GM23338 (cell line): ENCODE data around the gene IQSEC3. TPM values are rescaled to one million over a fixed set of nuclear protein-coding genes. Genes with fewer than 3 reads are reported as not detected.

Experiments used
- ATAC-seq: fragments of 200-7000 bp; cut with Tn5 transposase; 3 replicates; pipeline ENCODE4 v1.9.1; 2020
- DNase-seq: peaks from one replicate; pipeline ENCODE4 v3.0.0-alpha.2; 2015; ENCODE audit warnings: low spot score
- H2AFZ ChIP-seq: fragments of 200-600 bp; sonication (generic); 2 replicates; pipeline ENCODE4 v1.8.0; 2016; ENCODE audit warnings: antibody characterized with exemption, mild to moderate bottlenecking, moderate library complexity
- H3F3A ChIP-seq: fragments of 200-600 bp; sonication (generic); replicated peaks from 2 replicates; pipeline ENCODE4 v1.8.0; 2017; ENCODE audit warnings: antibody characterized with exemption, mixed run types, low read depth
- H3K27ac ChIP-seq: fragments of 200-600 bp; sonication (generic); 2 replicates; pipeline ENCODE4 v1.6.1; 2016; ENCODE audit warnings: low read depth
- H3K27me3 ChIP-seq: fragments of 200-600 bp; sonication (generic); 2 replicates; pipeline ENCODE4 v1.8.0; 2016; ENCODE audit warnings: mild to moderate bottlenecking, mixed run types, moderate library complexity; ENCODE audit not compliant: insufficient read depth
- H3K36me3 ChIP-seq: fragments of 200-600 bp; sonication (generic); 2 replicates; pipeline ENCODE4 v1.8.0; 2016; ENCODE audit warnings: mild to moderate bottlenecking; ENCODE audit not compliant: insufficient read depth
- H3K4me1 ChIP-seq: fragments of 200-600 bp; sonication (generic); 2 replicates; pipeline ENCODE4 v1.8.0; 2016; ENCODE audit warnings: mild to moderate bottlenecking, moderate library complexity; ENCODE audit not compliant: insufficient read depth
- H3K4me2 ChIP-seq: fragments of 200-600 bp; sonication (generic); 2 replicates; pipeline ENCODE4 v1.7.1; 2017; ENCODE audit warnings: mixed run types
- H3K4me3 ChIP-seq: fragments of 200-600 bp; sonication (generic); 2 replicates; pipeline ENCODE4 v1.6.1; 2016; ENCODE audit warnings: mixed run types
- H3K79me2 ChIP-seq: fragments of 200-600 bp; sonication (generic); replicated peaks from 2 replicates; pipeline ENCODE4 v1.8.0; 2017; ENCODE audit warnings: mild to moderate bottlenecking; ENCODE audit not compliant: insufficient read depth
- H3K9me2 ChIP-seq: fragments of 200-600 bp; sonication (generic); 2 replicates; pipeline ENCODE4 v1.8.0; 2017; ENCODE audit not compliant: insufficient read depth
- H4K20me1 ChIP-seq: fragments of 200-600 bp; sonication (generic); replicated peaks from 2 replicates; pipeline ENCODE4 v1.8.0; 2017; ENCODE audit warnings: mild to moderate bottlenecking; ENCODE audit not compliant: insufficient read depth
- H3K27ac Mint-ChIP-seq: 2 replicates; pipeline ENCODE4 v1.8.0; 2020; ENCODE audit warnings: inconsistent platforms, mild to moderate bottlenecking, moderate library complexity, mixed read lengths
- H3K27me3 Mint-ChIP-seq: 3 replicates; pipeline ENCODE4 v1.8.0; 2022; ENCODE audit warnings: low read depth, mild to moderate bottlenecking, moderate library complexity, mixed read lengths, inconsistent platforms; ENCODE audit not compliant: insufficient read depth, poor library complexity
- H3K36me3 Mint-ChIP-seq: 3 replicates; pipeline ENCODE4 v1.8.0; 2021; ENCODE audit warnings: low read depth, mild to moderate bottlenecking, inconsistent platforms, moderate library complexity, mixed read lengths
- H3K4me1 Mint-ChIP-seq: 3 replicates; pipeline ENCODE4 v1.8.0; 2020; ENCODE audit warnings: mild to moderate bottlenecking, inconsistent platforms, mixed read lengths
- H3K4me3 Mint-ChIP-seq: 3 replicates; pipeline ENCODE4 v1.8.0; 2021; ENCODE audit warnings: moderate library complexity, mild to moderate bottlenecking, inconsistent platforms, mixed read lengths
- H3K9me3 Mint-ChIP-seq: 3 replicates; pipeline ENCODE4 v1.8.0; 2020; ENCODE audit warnings: moderate library complexity, mild to moderate bottlenecking, inconsistent platforms, mixed read lengths
- CREB1 ChIP-seq: fragments of 250-450 bp; sonication (Bioruptor Pico); IDR thresholded peaks from 2 replicates; pipeline ENCODE4 v1.5.0; 2020; ENCODE audit warnings: low read depth, mild to moderate bottlenecking, moderate library complexity
- EZH2 ChIP-seq: fragments of 200-600 bp; sonication (generic); IDR thresholded peaks from one replicate; pipeline ENCODE4 v1.8.0; 2017; ENCODE audit warnings: antibody characterized with exemption, mild to moderate bottlenecking, low read depth; ENCODE audit not compliant: unreplicated experiment
- EZH2phosphoT487 ChIP-seq: fragments of 200-600 bp; sonication (generic); IDR thresholded peaks from one replicate; pipeline ENCODE4 v1.8.1; 2018; ENCODE audit warnings: antibody characterized with exemption; ENCODE audit not compliant: unreplicated experiment
- JUNB ChIP-seq: IDR thresholded peaks from one replicate; pipeline ENCODE4 v1.6.1; 2016; ENCODE audit warnings: antibody characterized with exemption; ENCODE audit not compliant: unreplicated experiment
- NANOG ChIP-seq: IDR thresholded peaks from 2 replicates; pipeline ENCODE4 v1.6.1; 2016; ENCODE audit warnings: antibody characterized with exemption, borderline replicate concordance
- POLR2AphosphoS5 ChIP-seq: IDR thresholded peaks from 2 replicates; pipeline ENCODE4 v1.6.1; 2016; ENCODE audit warnings: antibody characterized with exemption, low read depth
- STAT1 ChIP-seq: IDR thresholded peaks from one replicate; pipeline ENCODE4 v1.6.1; 2016; ENCODE audit warnings: antibody characterized with exemption; ENCODE audit not compliant: unreplicated experiment
- ZNF114 ChIP-seq: fragments of 250-450 bp; sonication (Bioruptor Pico); IDR thresholded peaks from 2 replicates; pipeline ENCODE4 v1.5.0; 2020; ENCODE audit warnings: mild to moderate bottlenecking, moderate library complexity
- ZNF331 ChIP-seq: fragments of 250-450 bp; sonication (Bioruptor Pico); IDR thresholded peaks from 2 replicates; pipeline ENCODE4 v1.5.0; 2020; ENCODE audit warnings: low read depth, mild to moderate bottlenecking, moderate library complexity
- polyA plus RNA-seq: library from polyadenylated mRNA; unstranded; fragments of >200 nt; fragmentation: Nextera tagmentation; extraction: Ambion mirVana; gene quantifications from 2 replicates; pipeline ENCODE4 v1.2.1, GENCODE V29; 2016
- total RNA-seq: library from RNA; depleted of rRNA; stranded (reverse); fragments of >200 nt; shearing (Covaris generic); gene quantifications from 2 replicates; pipeline ENCODE4 v1.2.3, GENCODE V29; 2014
- TF ChIP-seq, protein P1 (sequence below): IDR thresholded peaks from 2 replicates; pipeline ENCODE4 v1.6.1; 2016; ENCODE audit warnings: antibody characterized with exemption
- TF ChIP-seq, protein P2 (sequence below): IDR thresholded peaks from one replicate; pipeline ENCODE4 v1.6.1; 2018; ENCODE audit warnings: antibody characterized with exemption; ENCODE audit not compliant: unreplicated experiment
- TF ChIP-seq, protein P3 (sequence below), 2 experiments: fragments of 200-600 bp in 1 of 2; sonication (generic) in 1 of 2; conservative IDR thresholded peaks; 2 replicates each; pipeline versions ENCODE4 v1.5.1 to v1.6.1; 2016 to 2017; ENCODE audit warnings: antibody characterized with exemption in 2 of 2, low read depth in 2 of 2, mild to moderate bottlenecking in 2 of 2, moderate library complexity in 1 of 2
- TF ChIP-seq, protein P4 (sequence below): fragments of 250-450 bp; sonication (Bioruptor Pico); IDR thresholded peaks from 2 replicates; pipeline ENCODE4 v1.5.0; 2020; ENCODE audit warnings: mild to moderate bottlenecking, moderate library complexity

Gene IQSEC3
- total and polyA plus RNA-seq, 2 experiments from 2014 or later: 2.1 to 3.6 TPM

DNA sequence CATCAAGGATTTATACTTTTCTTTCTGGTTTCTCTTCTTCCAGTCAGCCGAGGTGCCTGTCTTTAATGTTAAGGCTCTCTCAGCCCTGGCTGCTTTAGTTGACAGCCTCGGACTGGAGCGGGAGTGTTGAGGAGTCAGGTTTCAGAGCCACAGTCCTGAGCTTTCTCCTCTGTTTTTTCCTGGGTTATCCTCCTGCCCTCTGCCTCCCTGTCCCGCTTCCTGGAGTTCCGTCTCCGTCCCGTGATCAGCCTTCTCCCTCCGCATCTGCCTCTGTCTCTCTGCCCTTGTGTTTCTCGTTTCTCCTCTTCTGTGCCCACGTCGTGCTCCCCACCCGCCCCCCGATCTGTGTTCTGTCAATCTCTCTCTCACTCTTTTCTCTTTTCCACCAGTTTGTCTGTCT, 33.0 kb downstream of the IQSEC3 start:
- peak; percentile 72 for DNase-seq

More for the DNA sequence above, 33.0 kb downstream of the IQSEC3 start:
- Histone ChIP-seq H3K4me1 (peaks cover 35% of the 10 kb centered on the region), H3K27me3 (peaks cover 9% of the 10 kb centered on the region; the same call in 1 of the 2 replicates), H3K9me2 (no peaks in the 10 kb centered on the region), H3F3A (no peaks in the 10 kb centered on the region), H3K4me2 (peak overlapping the region; percentile 71), H3K36me3 (no peaks in the 10 kb centered on the region), H3K27ac (no peak overlapping the region), H4K20me1 (no peaks in the 10 kb centered on the region), H2AFZ (peak overlapping the region; percentile 93), H3K79me2 (no peaks in the 10 kb centered on the region), H3K4me3 (peak overlapping the region; percentile 42)
- H3K4me1 Mint-ChIP-seq: peaks cover 41% of the 10 kb centered on the region
- TF ChIP-seq ZNF331 (CRISPR knock-in tag) (no peak), EZH2 (no peak), ZNF114 (no peak), POLR2AphosphoS5 (no peak), STAT1 (no peak), EZH2phosphoT487 (no peak), CREB1 (CRISPR knock-in tag) (no peak), NANOG (no peak), JUNB (no peak)
- TF ChIP-seq, protein P1, sequence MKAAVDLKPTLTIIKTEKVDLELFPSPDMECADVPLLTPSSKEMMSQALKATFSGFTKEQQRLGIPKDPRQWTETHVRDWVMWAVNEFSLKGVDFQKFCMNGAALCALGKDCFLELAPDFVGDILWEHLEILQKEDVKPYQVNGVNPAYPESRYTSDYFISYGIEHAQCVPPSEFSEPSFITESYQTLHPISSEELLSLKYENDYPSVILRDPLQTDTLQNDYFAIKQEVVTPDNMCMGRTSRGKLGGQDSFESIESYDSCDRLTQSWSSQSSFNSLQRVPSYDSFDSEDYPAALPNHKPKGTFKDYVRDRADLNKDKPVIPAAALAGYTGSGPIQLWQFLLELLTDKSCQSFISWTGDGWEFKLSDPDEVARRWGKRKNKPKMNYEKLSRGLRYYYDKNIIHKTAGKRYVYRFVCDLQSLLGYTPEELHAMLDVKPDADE: no peak
- TF ChIP-seq, protein P2, sequence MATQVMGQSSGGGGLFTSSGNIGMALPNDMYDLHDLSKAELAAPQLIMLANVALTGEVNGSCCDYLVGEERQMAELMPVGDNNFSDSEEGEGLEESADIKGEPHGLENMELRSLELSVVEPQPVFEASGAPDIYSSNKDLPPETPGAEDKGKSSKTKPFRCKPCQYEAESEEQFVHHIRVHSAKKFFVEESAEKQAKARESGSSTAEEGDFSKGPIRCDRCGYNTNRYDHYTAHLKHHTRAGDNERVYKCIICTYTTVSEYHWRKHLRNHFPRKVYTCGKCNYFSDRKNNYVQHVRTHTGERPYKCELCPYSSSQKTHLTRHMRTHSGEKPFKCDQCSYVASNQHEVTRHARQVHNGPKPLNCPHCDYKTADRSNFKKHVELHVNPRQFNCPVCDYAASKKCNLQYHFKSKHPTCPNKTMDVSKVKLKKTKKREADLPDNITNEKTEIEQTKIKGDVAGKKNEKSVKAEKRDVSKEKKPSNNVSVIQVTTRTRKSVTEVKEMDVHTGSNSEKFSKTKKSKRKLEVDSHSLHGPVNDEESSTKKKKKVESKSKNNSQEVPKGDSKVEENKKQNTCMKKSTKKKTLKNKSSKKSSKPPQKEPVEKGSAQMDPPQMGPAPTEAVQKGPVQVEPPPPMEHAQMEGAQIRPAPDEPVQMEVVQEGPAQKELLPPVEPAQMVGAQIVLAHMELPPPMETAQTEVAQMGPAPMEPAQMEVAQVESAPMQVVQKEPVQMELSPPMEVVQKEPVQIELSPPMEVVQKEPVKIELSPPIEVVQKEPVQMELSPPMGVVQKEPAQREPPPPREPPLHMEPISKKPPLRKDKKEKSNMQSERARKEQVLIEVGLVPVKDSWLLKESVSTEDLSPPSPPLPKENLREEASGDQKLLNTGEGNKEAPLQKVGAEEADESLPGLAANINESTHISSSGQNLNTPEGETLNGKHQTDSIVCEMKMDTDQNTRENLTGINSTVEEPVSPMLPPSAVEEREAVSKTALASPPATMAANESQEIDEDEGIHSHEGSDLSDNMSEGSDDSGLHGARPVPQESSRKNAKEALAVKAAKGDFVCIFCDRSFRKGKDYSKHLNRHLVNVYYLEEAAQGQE: no peak
- TF ChIP-seq, protein P3, sequence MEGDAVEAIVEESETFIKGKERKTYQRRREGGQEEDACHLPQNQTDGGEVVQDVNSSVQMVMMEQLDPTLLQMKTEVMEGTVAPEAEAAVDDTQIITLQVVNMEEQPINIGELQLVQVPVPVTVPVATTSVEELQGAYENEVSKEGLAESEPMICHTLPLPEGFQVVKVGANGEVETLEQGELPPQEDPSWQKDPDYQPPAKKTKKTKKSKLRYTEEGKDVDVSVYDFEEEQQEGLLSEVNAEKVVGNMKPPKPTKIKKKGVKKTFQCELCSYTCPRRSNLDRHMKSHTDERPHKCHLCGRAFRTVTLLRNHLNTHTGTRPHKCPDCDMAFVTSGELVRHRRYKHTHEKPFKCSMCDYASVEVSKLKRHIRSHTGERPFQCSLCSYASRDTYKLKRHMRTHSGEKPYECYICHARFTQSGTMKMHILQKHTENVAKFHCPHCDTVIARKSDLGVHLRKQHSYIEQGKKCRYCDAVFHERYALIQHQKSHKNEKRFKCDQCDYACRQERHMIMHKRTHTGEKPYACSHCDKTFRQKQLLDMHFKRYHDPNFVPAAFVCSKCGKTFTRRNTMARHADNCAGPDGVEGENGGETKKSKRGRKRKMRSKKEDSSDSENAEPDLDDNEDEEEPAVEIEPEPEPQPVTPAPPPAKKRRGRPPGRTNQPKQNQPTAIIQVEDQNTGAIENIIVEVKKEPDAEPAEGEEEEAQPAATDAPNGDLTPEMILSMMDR (conservative IDR thresholded peaks at IDR 0.05; ENCODE audit: low read depth in 2 of 2): no peak
- TF ChIP-seq, protein P4, sequence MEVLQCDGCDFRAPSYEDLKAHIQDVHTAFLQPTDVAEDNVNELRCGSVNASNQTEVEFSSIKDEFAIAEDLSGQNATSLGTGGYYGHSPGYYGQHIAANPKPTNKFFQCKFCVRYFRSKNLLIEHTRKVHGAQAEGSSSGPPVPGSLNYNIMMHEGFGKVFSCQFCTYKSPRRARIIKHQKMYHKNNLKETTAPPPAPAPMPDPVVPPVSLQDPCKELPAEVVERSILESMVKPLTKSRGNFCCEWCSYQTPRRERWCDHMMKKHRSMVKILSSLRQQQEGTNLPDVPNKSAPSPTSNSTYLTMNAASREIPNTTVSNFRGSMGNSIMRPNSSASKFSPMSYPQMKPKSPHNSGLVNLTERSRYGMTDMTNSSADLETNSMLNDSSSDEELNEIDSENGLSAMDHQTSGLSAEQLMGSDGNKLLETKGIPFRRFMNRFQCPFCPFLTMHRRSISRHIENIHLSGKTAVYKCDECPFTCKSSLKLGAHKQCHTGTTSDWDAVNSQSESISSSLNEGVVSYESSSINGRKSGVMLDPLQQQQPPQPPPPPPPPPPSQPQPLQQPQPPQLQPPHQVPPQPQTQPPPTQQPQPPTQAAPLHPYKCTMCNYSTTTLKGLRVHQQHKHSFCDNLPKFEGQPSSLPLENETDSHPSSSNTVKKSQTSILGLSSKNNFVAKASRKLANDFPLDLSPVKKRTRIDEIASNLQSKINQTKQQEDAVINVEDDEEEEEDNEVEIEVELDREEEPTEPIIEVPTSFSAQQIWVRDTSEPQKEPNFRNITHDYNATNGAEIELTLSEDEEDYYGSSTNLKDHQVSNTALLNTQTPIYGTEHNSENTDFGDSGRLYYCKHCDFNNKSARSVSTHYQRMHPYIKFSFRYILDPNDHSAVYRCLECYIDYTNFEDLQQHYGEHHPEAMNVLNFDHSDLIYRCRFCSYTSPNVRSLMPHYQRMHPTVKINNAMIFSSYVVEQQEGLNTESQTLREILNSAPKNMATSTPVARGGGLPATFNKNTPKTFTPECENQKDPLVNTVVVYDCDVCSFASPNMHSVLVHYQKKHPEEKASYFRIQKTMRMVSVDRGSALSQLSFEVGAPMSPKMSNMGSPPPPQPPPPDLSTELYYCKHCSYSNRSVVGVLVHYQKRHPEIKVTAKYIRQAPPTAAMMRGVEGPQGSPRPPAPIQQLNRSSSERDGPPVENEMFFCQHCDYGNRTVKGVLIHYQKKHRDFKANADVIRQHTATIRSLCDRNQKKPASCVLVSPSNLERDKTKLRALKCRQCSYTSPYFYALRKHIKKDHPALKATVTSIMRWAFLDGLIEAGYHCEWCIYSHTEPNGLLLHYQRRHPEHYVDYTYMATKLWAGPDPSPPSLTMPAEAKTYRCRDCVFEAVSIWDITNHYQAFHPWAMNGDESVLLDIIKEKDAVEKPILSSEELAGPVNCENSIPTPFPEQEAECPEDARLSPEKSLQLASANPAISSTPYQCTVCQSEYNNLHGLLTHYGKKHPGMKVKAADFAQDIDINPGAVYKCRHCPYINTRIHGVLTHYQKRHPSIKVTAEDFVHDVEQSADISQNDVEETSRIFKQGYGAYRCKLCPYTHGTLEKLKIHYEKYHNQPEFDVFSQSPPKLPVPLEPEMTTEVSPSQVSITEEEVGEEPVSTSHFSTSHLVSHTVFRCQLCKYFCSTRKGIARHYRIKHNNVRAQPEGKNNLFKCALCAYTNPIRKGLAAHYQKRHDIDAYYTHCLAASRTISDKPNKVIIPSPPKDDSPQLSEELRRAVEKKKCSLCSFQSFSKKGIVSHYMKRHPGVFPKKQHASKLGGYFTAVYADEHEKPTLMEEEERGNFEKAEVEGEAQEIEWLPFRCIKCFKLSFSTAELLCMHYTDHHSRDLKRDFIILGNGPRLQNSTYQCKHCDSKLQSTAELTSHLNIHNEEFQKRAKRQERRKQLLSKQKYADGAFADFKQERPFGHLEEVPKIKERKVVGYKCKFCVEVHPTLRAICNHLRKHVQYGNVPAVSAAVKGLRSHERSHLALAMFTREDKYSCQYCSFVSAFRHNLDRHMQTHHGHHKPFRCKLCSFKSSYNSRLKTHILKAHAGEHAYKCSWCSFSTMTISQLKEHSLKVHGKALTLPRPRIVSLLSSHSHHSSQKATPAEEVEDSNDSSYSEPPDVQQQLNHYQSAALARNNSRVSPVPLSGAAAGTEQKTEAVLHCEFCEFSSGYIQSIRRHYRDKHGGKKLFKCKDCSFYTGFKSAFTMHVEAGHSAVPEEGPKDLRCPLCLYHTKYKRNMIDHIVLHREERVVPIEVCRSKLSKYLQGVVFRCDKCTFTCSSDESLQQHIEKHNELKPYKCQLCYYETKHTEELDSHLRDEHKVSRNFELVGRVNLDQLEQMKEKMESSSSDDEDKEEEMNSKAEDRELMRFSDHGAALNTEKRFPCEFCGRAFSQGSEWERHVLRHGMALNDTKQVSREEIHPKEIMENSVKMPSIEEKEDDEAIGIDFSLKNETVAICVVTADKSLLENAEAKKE (CRISPR knock-in tag): no peak
- peak overlapping the region; percentile 58 for H3K4me3 Mint-ChIP-seq
- H3K27me3 Mint-ChIP-seq: peaks cover 27% of the 10 kb centered on the region
- peak; percentile 71 for ATAC-seq
- peaks cover 8% of the 10 kb centered on the region for H3K9me3 Mint-ChIP-seq
- no peak overlapping the region for H3K27ac Mint-ChIP-seq
- H3K36me3 Mint-ChIP-seq: no peaks in the 10 kb centered on the region
